GM18508 (cell line): Measurements from ENCODE around the gene RGS3.

Experiments used
- ATAC-seq: cut with Tn5 transposase; IDR thresholded peaks from one replicate; pipeline ENCODE4 v1.9.1; 2021; ENCODE audit warnings: moderate number of reproducible peaks; ENCODE audit not compliant: insufficient read depth, unreplicated experiment

Gene RGS3

DNA sequence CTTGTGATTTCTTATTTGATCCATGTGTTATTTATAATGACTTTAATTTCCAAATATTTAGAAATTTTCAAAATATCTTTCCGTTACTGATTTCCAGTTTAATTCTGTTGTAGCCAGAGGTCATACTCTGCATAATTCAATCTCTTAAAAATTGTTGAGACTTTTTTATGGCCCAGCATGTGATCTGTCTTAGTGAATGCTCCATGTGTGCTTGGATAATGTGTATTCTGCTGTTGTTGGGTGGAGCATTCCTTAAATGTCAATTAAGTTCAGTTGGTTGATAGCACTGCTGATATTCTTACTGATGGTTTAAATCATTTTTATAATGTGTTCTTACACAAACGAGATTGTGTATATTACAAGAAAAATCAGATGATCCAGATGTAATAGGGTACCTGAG is 180.8 kb downstream of the RGS3 start:
- no peak for ATAC-seq

DNA sequence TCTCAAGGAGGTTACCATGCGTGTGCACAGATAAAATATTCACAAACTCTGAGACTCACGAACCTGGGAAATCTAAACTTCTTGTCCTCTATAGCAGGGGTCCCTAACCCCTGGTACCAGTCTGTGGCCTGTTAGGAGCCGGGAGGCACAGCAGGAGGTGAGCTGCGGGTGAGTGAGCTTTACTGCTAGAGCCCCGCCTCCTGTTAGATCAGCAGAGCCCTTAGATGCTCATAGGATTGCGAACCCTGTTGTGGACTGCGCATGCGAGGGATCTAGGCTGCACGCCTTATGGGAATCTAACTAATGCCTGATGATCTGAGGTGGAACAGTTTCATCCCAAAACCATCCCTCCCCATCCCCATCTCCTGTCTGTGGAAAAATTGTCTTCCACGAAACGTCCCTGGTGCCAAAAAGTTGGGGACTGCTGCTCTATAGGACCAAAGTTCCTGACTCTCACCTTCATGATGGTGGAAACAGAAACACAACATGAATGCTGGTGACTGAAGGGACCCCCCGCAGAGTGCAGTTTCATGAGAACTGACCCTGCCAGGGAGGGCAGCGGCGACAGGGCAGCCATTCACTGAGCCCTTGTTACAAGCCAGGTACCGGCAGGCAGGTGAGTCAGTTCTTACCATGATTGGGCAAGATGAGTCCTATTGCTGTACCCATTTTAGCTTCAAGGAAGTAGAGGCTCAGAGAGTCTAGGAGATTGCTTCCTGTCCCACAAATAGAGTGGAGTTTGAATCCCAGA is 181.9 kb downstream of the RGS3 start:
- no peak for ATAC-seq

DNA sequence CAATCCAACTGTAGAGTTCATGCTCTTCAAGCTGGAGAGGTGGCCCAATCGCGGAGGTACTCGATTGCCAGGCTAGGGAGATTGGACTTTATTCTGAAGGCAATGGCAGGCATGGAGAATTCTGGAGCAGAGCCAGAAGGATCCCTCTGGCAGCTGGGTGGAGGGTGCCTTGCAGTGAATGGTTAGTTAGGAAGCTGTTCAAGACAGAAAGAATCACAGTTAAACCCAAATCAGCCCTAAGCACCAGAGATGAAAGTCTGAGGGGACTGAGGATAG is 182.4 kb downstream of the RGS3 start:
- ATAC-seq: no peak

DNA sequence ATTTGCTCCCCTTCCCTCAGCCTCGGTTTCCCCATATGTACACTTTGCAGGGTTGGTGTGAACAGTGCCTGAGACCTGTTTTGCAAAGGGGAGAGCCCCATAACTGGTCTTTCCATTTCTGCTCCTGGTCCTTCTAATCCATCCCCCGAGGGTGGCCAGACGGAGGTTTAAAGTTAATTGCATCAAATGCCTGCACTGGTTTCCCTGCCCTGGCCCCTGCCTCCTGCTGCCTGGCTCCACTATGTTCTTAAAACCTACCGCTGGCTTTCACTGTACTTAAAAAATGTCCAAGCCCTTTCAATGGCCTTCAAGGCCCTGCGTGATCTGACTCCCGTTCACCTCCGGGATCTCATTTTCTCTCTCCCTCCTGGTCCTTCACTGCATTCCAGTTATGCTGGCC is 183.0 kb downstream of the RGS3 start:
- ATAC-seq: no peak
